ENCODE data around the gene CACNG1. TPM values are rescaled to one million over a fixed set of nuclear protein-coding genes. Genes with fewer than 3 reads are reported as not detected.

Gene CACNG1
- total and polyA plus RNA-seq, 2 experiments from 2014 or later = not detected

GRCh38 chr17:67041531-67041930 lies 2.8 kb upstream of the CACNG1 start:
- H3K4me1 ChIP-seq (ENCODE audit: insufficient read depth) = no peaks in the 10 kb centered on the region
- H3K9me3 ChIP-seq (ENCODE audit: low read depth) = no peaks in the 10 kb centered on the region
- H3K4me3 ChIP-seq = no peak overlapping the region
- no peak for DNase-seq (ENCODE audit: low spot score)
- no peak overlapping the region for H3K27ac ChIP-seq
- no peaks in the 10 kb centered on the region for H3K27me3 ChIP-seq
- 76% methylated on average over 7 of the region's 7 CpGs for WGBS (ENCODE audit: low lambda C conversion rate, missing lambda C conversion rate)
- H3K36me3 ChIP-seq (replicated peaks; ENCODE audit: insufficient read depth, low read depth) = no peaks in the 10 kb centered on the region
- TF ChIP-seq CTCF (IDR thresholded peaks at IDR 0.05; ENCODE audit: poor library complexity) = no peak
- TF ChIP-seq EZH2phosphoT487 (IDR thresholded peaks at IDR 0.05; ENCODE audit: low read depth, severe bottlenecking, unreplicated experiment) = no peak
- no peak for TF ChIP-seq EZH2 (IDR thresholded peaks at IDR 0.05; ENCODE audit: borderline replicate concordance)
- no peak overlapping the region for H2AFZ ChIP-seq
- no peak overlapping the region for H3K4me2 ChIP-seq
- H4K20me1 ChIP-seq (ENCODE audit: insufficient read depth, poor library complexity, severe bottlenecking) = no peaks in the 10 kb centered on the region
- H3K9me2 ChIP-seq (replicated peaks; ENCODE audit: insufficient read depth) = no peaks in the 10 kb centered on the region
- H3K79me2 ChIP-seq = no peaks in the 10 kb centered on the region

- no peak for DNase-seq (ENCODE audit: low spot score)
- H3K27ac ChIP-seq = no peak overlapping the region
- H3K4me3 ChIP-seq = no peak overlapping the region
- 73% methylated on average over 11 of the region's 11 CpGs for WGBS (ENCODE audit: low lambda C conversion rate, missing lambda C conversion rate)
- H3K9me2 ChIP-seq (replicated peaks; ENCODE audit: insufficient read depth) = no peaks in the 10 kb centered on the region
- no peaks in the 10 kb centered on the region for H4K20me1 ChIP-seq (ENCODE audit: insufficient read depth, poor library complexity, severe bottlenecking)
- no peak overlapping the region for H3K4me2 ChIP-seq
- no peak for TF ChIP-seq EZH2phosphoT487 (IDR thresholded peaks at IDR 0.05; ENCODE audit: low read depth, severe bottlenecking, unreplicated experiment)
- TF ChIP-seq CTCF (IDR thresholded peaks at IDR 0.05; ENCODE audit: poor library complexity) = no peak
- no peak for TF ChIP-seq EZH2 (IDR thresholded peaks at IDR 0.05; ENCODE audit: borderline replicate concordance)
- H3K27me3 ChIP-seq = no peaks in the 10 kb centered on the region
- no peaks in the 10 kb centered on the region for H3K79me2 ChIP-seq
- H2AFZ ChIP-seq = no peak overlapping the region
- H3K36me3 ChIP-seq (replicated peaks; ENCODE audit: insufficient read depth, low read depth) = no peaks in the 10 kb centered on the region
- H3K9me3 ChIP-seq (ENCODE audit: low read depth) = no peaks in the 10 kb centered on the region
- H3K4me1 ChIP-seq (ENCODE audit: insufficient read depth) = no peaks in the 10 kb centered on the region
Measured at GRCh38 chr17:67041941-67042899, 2.1 kb upstream of the CACNG1 start.

- no peak for DNase-seq (ENCODE audit: low spot score)
- Histone ChIP-seq H3K36me3 (replicated peaks; ENCODE audit: insufficient read depth, low read depth) (no peaks in the 10 kb centered on the region), H3K27ac (no peak overlapping the region), H2AFZ (no peak overlapping the region), H3K9me2 (replicated peaks; ENCODE audit: insufficient read depth) (no peaks in the 10 kb centered on the region), H3K4me3 (no peak overlapping the region), H3K4me2 (no peak overlapping the region), H3K79me2 (no peaks in the 10 kb centered on the region), H3K9me3 (ENCODE audit: low read depth) (no peaks in the 10 kb centered on the region), H4K20me1 (ENCODE audit: insufficient read depth, poor library complexity, severe bottlenecking) (no peaks in the 10 kb centered on the region), H3K27me3 (no peaks in the 10 kb centered on the region), H3K4me1 (ENCODE audit: insufficient read depth) (no peaks in the 10 kb centered on the region)
- WGBS (ENCODE audit: low lambda C conversion rate, missing lambda C conversion rate) = 88% methylated on average over 12 of the region's 12 CpGs
- TF ChIP-seq EZH2 (IDR thresholded peaks at IDR 0.05; ENCODE audit: borderline replicate concordance) (no peak), EZH2phosphoT487 (IDR thresholded peaks at IDR 0.05; ENCODE audit: low read depth, severe bottlenecking, unreplicated experiment) (no peak), CTCF (IDR thresholded peaks at IDR 0.05; ENCODE audit: poor library complexity) (no peak)
Measured at GRCh38 chr17:67043283-67043682, 1.1 kb upstream of the CACNG1 start.

Measured in hepatocyte (in vitro differentiated cells).